Stimulated activated CD8-positive, alpha-beta memory T cell treated with anti-CD3 and anti-CD28 coated beads, Interleukin-4, amount 100 ng/mL, for 24 hours (primary cell): ENCODE measurements around the gene ZBTB7C.

ENCODE experiments used
- DNase-seq: peaks from one replicate; pipeline ENCODE4 v3.0.0-alpha.2; 2020; ENCODE audit warnings: low read depth

The ZBTB7C gene

GRCh38 chr18:47995654-47996053, 413.5 kb downstream of the ZBTB7C start:
- DNase-seq, result no peak

- no peak for DNase-seq
Observed at GRCh38 chr18:47993409-47993808, 415.8 kb downstream of the ZBTB7C start.

- DNase-seq, result no peak
Observed at GRCh38 chr18:47992976-47993375, 416.2 kb downstream of the ZBTB7C start.

- DNase-seq, result no peak
Observed at GRCh38 chr18:47992266-47992665, 416.9 kb downstream of the ZBTB7C start.

GRCh38 chr18:47990981-47991380, 418.2 kb downstream of the ZBTB7C start:
- no peak for DNase-seq

- no peak for DNase-seq
Observed at GRCh38 chr18:47987388-47987699, 421.8 kb downstream of the ZBTB7C start.

- no peak for DNase-seq
Observed at GRCh38 chr18:47986620-47987387, 422.4 kb downstream of the ZBTB7C start.

GRCh38 chr18:47985866-47986265, 423.3 kb downstream of the ZBTB7C start:
- no peak for DNase-seq

GRCh38 chr18:47984991-47985390, 424.2 kb downstream of the ZBTB7C start:
- no peak for DNase-seq

GRCh38 chr18:47983946-47984345, 425.2 kb downstream of the ZBTB7C start:
- no peak for DNase-seq

GRCh38 chr18:47983055-47983454, 426.1 kb downstream of the ZBTB7C start:
- no peak for DNase-seq

- no peak for DNase-seq
Observed at GRCh38 chr18:47981830-47982229, 427.4 kb downstream of the ZBTB7C start.

- DNase-seq, result no peak
Observed at GRCh38 chr18:47981320-47981719, 427.9 kb downstream of the ZBTB7C start.

GRCh38 chr18:47979611-47980200, 429.5 kb downstream of the ZBTB7C start:
- no peak for DNase-seq

- DNase-seq, result no peak
Observed at GRCh38 chr18:47978603-47979002, 430.6 kb downstream of the ZBTB7C start.

- DNase-seq, result no peak
Observed at GRCh38 chr18:47978141-47978540, 431.0 kb downstream of the ZBTB7C start.
